Tracheal epithelial cell (primary cell): ENCODE measurements around the gene FCAR. TPM values are rescaled to one million over a fixed set of nuclear protein-coding genes. Genes with fewer than 3 reads are reported as not detected.

ENCODE experiments used
- total RNA-seq: library from RNA; depleted of rRNA; stranded (reverse); fragments of >200 nt; gene quantifications from 2 replicates; pipeline ENCODE4 v1.2.1, GENCODE V29; 2014

The FCAR gene
- total RNA-seq = not detected in 2 replicates

GRCh38 chr19:54873990-54874389 lies at the start of gene FCAR:
Gene FCAR, plus strand, starts transcription at chr19:54874235. Its CDS starts 55 bp downstream, at chr19:54874290.

DNA sequence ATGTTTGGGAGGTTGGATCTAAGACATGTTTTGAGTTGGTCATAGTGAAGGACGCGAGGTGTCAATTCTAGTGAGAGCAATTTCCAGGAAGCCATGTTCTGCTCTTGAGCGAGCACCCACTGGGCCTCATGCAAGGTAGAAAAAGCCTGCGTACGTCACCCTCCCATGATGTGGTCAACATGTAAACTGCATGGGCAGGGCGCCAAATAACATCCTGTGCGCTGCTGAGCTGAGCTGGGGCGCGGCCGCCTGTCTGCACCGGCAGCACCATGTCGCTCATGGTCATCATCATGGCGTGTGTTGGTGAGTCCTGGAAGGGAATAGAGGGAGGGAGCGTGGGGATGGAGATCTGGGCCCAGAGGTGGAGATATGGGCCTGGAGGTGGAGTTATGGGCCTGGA lies 41.5 kb upstream of the FCAR start, which contains the start of gene KIR2DS4:
TSS of gene KIR2DS4 (plus strand) at position 181 of the 400 bp plus-strand sequence.

GRCh38 chr19:54850061-54850640 lies 23.9 kb upstream of the FCAR start, which contains the start of gene KIR3DL2:
Gene KIR3DL2, plus strand, starts transcription at chr19:54850443. Its CDS starts 33 bp downstream, at chr19:54850476.

GRCh38 chr19:54905803-54906511 lies 31.9 kb downstream of the FCAR start, which contains the start of gene NCR1:
Gene NCR1, plus strand, starts transcription at chr19:54906148. Its CDS starts 40 bp downstream, at chr19:54906188.

Other genes with a start within 250 kb of the FCAR start
- gene LILRB1, start 243.8 kb upstream of the FCAR start, total RNA-seq = not detected in 2 replicates
- gene LILRB4, start 211.2 kb upstream of the FCAR start, total RNA-seq = under 0.01 TPM in 1 of 2 replicates, not detected in the other
- not detected in 2 replicates for gene KIR3DL3, start 149.8 kb upstream of the FCAR start, total RNA-seq
- not detected in 2 replicates for gene KIR2DL3, start 135.7 kb upstream of the FCAR start, total RNA-seq
- not detected in 2 replicates for gene KIR2DL1, start 104.4 kb upstream of the FCAR start, total RNA-seq
- not detected in 2 replicates for gene KIR2DL4, start 70.6 kb upstream of the FCAR start, total RNA-seq
- gene KIR3DL1, start 57.8 kb upstream of the FCAR start, total RNA-seq = not detected in 2 replicates
- not detected in 2 replicates for gene KIR2DS4, start 41.6 kb upstream of the FCAR start, total RNA-seq
- gene KIR3DL2, start 23.8 kb upstream of the FCAR start, total RNA-seq = not detected in 2 replicates
- gene NCR1, start 31.9 kb downstream of the FCAR start, total RNA-seq = not detected in 2 replicates
- not detected in 2 replicates for gene NLRP7, start 73.3 kb downstream of the FCAR start, total RNA-seq
- gene NLRP2, start 92.1 kb downstream of the FCAR start, total RNA-seq = 14.3 and 23.1 TPM in 2 replicates
- not detected in 2 replicates for gene GP6, start 164.0 kb downstream of the FCAR start, total RNA-seq
- gene RDH13, start 188.9 kb downstream of the FCAR start, total RNA-seq = 21.7 and 37.1 TPM in 2 replicates
- 92.1 and 125 TPM in 2 replicates for gene EPS8L1, start 201.6 kb downstream of the FCAR start, total RNA-seq
- gene PPP1R12C, start 243.4 kb downstream of the FCAR start, total RNA-seq = 18.1 and 26.5 TPM in 2 replicates